ENCODE results near the gene PHYHD1. TPM values are rescaled to one million over a fixed set of nuclear protein-coding genes. Genes with fewer than 3 reads are reported as not detected.
A peak's percentile ranks its signal among the peaks of the same experiment; 100 is the strongest.

Gene PHYHD1
- total and polyA plus RNA-seq, 2 experiments from 2014 or later = 20.3 to 25.7 TPM

DNA sequence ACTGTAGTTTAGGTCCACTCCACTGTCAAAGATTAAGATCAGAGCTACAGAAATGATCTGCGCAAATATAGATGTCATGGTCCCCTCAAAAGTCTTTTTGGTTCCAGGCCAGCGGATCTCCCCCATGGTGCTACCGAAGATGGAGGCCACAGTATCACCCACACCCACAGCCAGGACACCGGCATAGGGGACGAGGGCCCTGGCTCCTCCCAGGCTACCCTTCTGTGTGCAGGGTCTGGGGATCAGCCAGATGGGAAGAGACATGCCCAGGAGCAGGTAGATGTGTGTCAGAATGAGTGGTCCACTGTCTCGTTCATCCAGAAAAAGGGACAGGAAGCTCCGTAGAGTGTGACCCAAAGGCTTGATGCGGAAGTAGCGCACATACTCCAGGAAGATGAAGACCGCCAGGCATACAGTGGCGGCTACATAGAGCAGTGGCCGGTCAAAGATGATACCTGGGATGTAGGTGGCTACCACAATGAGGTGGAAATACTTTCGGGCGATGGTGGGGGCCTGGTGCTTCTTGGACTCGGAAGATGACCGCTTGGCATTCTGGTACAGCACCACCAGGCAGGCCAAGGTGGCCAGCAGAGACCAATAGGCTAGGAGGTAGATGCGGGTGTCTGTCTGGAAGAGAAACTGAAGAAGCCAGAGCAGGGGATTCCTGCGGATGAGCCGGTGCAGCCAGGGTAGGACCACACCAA lies 25.2 kb downstream of the PHYHD1 start:
- Histone ChIP-seq H2AFZ (no peak overlapping the region), H3K4me1 (ENCODE audit: insufficient read depth) (peaks cover 22% of the 10 kb centered on the region), H3K27ac (no peak overlapping the region), H3K9me2 (replicated peaks; ENCODE audit: insufficient read depth) (no peaks in the 10 kb centered on the region), H4K20me1 (ENCODE audit: insufficient read depth, poor library complexity, severe bottlenecking) (no peaks in the 10 kb centered on the region), H3K9me3 (ENCODE audit: low read depth) (no peaks in the 10 kb centered on the region), H3K36me3 (replicated peaks; ENCODE audit: insufficient read depth, low read depth) (no peaks in the 10 kb centered on the region), H3K79me2 (peaks cover 44% of the 10 kb centered on the region), H3K4me3 (no peak overlapping the region), H3K4me2 (peak overlapping the region; percentile 86), H3K27me3 (no peaks in the 10 kb centered on the region)
- TF ChIP-seq, protein P1, sequence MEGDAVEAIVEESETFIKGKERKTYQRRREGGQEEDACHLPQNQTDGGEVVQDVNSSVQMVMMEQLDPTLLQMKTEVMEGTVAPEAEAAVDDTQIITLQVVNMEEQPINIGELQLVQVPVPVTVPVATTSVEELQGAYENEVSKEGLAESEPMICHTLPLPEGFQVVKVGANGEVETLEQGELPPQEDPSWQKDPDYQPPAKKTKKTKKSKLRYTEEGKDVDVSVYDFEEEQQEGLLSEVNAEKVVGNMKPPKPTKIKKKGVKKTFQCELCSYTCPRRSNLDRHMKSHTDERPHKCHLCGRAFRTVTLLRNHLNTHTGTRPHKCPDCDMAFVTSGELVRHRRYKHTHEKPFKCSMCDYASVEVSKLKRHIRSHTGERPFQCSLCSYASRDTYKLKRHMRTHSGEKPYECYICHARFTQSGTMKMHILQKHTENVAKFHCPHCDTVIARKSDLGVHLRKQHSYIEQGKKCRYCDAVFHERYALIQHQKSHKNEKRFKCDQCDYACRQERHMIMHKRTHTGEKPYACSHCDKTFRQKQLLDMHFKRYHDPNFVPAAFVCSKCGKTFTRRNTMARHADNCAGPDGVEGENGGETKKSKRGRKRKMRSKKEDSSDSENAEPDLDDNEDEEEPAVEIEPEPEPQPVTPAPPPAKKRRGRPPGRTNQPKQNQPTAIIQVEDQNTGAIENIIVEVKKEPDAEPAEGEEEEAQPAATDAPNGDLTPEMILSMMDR (IDR thresholded peaks at IDR 0.05; ENCODE audit: poor library complexity) = no peak
- no peak for TF ChIP-seq EZH2 (IDR thresholded peaks at IDR 0.05; ENCODE audit: borderline replicate concordance)
- TF ChIP-seq EZH2phosphoT487 (IDR thresholded peaks at IDR 0.05; ENCODE audit: low read depth, severe bottlenecking, unreplicated experiment) = no peak
- over 99% methylated on average over 19 of the region's 19 CpGs for WGBS (ENCODE audit: low lambda C conversion rate, missing lambda C conversion rate)
- no peak for DNase-seq (ENCODE audit: low spot score)

DNA sequence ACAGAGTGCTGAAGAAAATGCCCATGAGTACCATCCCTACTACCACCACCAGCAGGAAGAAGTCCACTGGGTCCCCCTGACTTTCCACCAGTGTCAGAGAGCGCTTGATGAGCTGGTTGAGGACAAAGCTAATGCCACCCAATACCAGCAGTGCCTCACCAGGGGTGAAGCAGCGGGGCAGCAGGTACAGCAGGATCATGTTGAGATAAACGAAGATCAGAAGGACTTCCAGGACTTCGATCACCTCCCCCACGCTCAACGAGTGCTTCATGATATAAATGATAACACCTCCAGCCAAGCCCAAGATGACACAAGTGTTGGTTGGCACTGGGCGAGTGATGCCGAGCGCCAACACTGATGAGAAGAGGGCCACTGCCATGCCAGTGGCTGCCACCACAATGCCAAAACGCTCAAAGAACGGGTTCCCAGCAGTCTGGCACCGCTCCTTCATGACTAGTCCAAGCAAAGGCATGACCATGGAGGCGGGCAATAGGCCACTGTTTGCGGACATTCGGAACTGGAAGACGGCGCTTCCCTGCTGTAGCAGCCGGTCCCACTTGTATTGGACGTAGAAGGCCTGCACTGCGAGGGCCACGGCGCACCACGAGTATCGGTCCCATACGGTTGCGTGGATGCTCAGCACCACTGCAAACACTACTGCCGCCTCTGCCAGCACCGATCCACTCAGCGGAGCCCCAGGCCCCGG lies 25.9 kb downstream of the PHYHD1 start:
- peak overlapping the region; percentile 86 for H3K4me2 ChIP-seq
- peaks cover 44% of the 10 kb centered on the region for H3K79me2 ChIP-seq
- peaks cover 22% of the 10 kb centered on the region for H3K4me1 ChIP-seq (ENCODE audit: insufficient read depth)
- peak overlapping the region; percentile 74 for H3K4me3 ChIP-seq
- 39% methylated on average over 28 of the region's 30 CpGs for WGBS (ENCODE audit: low lambda C conversion rate, missing lambda C conversion rate)
- no peaks in the 10 kb centered on the region for H3K27me3 ChIP-seq
- TF ChIP-seq, protein P1 (IDR thresholded peaks at IDR 0.05; ENCODE audit: poor library complexity) = no peak
- TF ChIP-seq EZH2phosphoT487 (IDR thresholded peaks at IDR 0.05; ENCODE audit: low read depth, severe bottlenecking, unreplicated experiment) (no peak), EZH2 (IDR thresholded peaks at IDR 0.05; ENCODE audit: borderline replicate concordance) (no peak)
- H4K20me1 ChIP-seq (ENCODE audit: insufficient read depth, poor library complexity, severe bottlenecking) = no peaks in the 10 kb centered on the region
- H3K9me3 ChIP-seq (ENCODE audit: low read depth) = no peaks in the 10 kb centered on the region
- H3K36me3 ChIP-seq (replicated peaks; ENCODE audit: insufficient read depth, low read depth) = no peaks in the 10 kb centered on the region
- H3K27ac ChIP-seq = peak overlapping the region; percentile 90
- DNase-seq (ENCODE audit: low spot score) = peak; percentile 46
- no peaks in the 10 kb centered on the region for H3K9me2 ChIP-seq (replicated peaks; ENCODE audit: insufficient read depth)
- peak overlapping the region; percentile 50 for H2AFZ ChIP-seq

DNA sequence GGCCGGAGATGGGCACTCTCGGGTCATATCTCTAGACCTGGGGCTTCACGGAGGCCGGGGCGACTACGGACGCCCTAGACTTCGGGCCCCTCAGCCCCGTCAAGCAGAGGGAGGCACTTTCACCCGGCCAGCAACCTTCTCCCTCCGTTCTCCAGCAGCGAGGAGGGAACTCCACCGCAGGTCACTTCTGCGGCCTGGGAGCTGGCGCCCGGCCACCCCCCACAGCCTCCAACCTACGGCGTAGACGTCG lies 26.4 kb downstream of the PHYHD1 start:
- no peaks in the 10 kb centered on the region for H4K20me1 ChIP-seq (ENCODE audit: insufficient read depth, poor library complexity, severe bottlenecking)
- TF ChIP-seq EZH2phosphoT487 (IDR thresholded peaks at IDR 0.05; ENCODE audit: low read depth, severe bottlenecking, unreplicated experiment) (no peak), EZH2 (IDR thresholded peaks at IDR 0.05; ENCODE audit: borderline replicate concordance) (no peak)
- TF ChIP-seq, protein P1 (IDR thresholded peaks at IDR 0.05; ENCODE audit: poor library complexity) = no peak
- H3K36me3 ChIP-seq (replicated peaks; ENCODE audit: insufficient read depth, low read depth) = no peaks in the 10 kb centered on the region
- H3K4me3 ChIP-seq = peak overlapping the region; percentile 74
- no peaks in the 10 kb centered on the region for H3K9me2 ChIP-seq (replicated peaks; ENCODE audit: insufficient read depth)
- H3K79me2 ChIP-seq = peaks cover 44% of the 10 kb centered on the region
- H3K4me1 ChIP-seq (ENCODE audit: insufficient read depth) = peaks cover 22% of the 10 kb centered on the region
- peak overlapping the region; percentile 86 for H3K4me2 ChIP-seq
- no peaks in the 10 kb centered on the region for H3K9me3 ChIP-seq (ENCODE audit: low read depth)
- H2AFZ ChIP-seq = peak overlapping the region; percentile 50
- peak overlapping the region; percentile 90 for H3K27ac ChIP-seq
- WGBS (ENCODE audit: low lambda C conversion rate, missing lambda C conversion rate) = 2% methylated on average over 18 of the region's 20 CpGs
- H3K27me3 ChIP-seq = no peaks in the 10 kb centered on the region
- no peak for DNase-seq (ENCODE audit: low spot score)

All from hepatocyte (in vitro differentiated cells).